ENCODE measurements around the gene TMEM87B. TPM values are rescaled to one million over a fixed set of nuclear protein-coding genes. Genes with fewer than 3 reads are reported as not detected.

Gene TMEM87B
- total RNA-seq, result 33.7 and 38.9 TPM in 2 replicates

DNA sequence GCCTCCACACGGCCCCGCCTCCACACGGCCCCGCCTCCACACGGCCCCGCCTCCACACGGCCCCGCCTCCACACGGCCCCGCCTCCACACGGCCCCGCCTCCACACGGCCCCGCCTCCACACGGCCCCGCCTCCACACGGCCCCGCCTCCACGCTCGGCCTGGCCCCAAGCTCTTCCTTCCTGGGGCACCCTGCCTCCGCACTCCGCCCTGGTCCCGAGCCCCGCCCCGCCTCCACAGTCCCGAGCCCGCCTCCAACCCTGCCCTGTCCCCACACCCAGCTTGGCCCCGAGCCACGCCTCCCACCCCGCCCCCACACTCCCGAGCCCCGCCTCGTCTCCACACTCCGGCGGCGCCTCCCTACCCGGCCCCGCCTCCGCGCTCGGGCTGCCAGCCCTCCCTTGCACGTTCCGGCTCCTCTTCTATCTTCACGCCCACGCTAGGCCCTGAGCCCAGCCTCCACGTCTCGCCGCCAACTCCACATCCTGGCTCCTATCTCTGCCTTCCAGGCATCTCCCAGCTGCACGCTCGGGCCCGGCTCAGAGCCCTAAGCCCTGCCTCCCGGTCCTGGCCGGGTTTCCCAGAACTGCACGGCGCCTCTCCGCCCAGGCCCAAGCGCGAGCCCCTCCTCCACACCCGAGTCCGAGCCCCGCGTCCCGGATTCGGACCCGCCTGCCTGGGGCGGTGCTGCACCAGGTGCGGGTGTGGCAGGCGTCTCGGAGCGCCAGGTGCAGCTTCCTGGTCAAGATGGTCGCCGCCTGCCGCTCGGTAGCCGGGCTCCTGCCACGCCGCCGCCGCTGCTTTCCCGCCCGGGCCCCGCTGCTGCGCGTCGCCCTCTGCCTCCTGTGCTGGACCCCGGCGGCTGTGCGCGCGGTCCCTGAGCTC, at the start of gene TMEM87B:
Gene TMEM87B (plus strand): TSS at position 423 of the 883 bp plus-strand sequence. CDS start 323 bp downstream, at position 746.
- H3K27me3 ChIP-seq (ENCODE audit: insufficient read depth, low read length), result no peaks in the 10 kb centered on the region

GRCh38 chr2:112005406-112006075, 49.5 kb upstream of the TMEM87B start:
- Histone ChIP-seq H3K9me3 (ENCODE audit: low read depth, low read length) (no peaks in the 10 kb centered on the region), H3K4me3 (ENCODE audit: insufficient read depth, low read length) (no peak overlapping the region), H2AFZ (ENCODE audit: low read length) (no peak overlapping the region), H4K20me1 (ENCODE audit: insufficient read depth, low read length) (no peaks in the 10 kb centered on the region), H3K27ac (ENCODE audit: low read depth, low read length) (no peak overlapping the region), H3K4me1 (ENCODE audit: insufficient read depth, low read length) (peaks cover 6% of the 10 kb centered on the region), H3K36me3 (ENCODE audit: insufficient read depth, low read length) (no peaks in the 10 kb centered on the region), H3K4me2 (ENCODE audit: insufficient read depth, low read length) (no peak overlapping the region), H3K79me2 (ENCODE audit: insufficient read depth, low read length) (no peaks in the 10 kb centered on the region), H3K27me3 (ENCODE audit: insufficient read depth, low read length) (peaks cover 16% of the 10 kb centered on the region)
- TF ChIP-seq, protein P1, sequence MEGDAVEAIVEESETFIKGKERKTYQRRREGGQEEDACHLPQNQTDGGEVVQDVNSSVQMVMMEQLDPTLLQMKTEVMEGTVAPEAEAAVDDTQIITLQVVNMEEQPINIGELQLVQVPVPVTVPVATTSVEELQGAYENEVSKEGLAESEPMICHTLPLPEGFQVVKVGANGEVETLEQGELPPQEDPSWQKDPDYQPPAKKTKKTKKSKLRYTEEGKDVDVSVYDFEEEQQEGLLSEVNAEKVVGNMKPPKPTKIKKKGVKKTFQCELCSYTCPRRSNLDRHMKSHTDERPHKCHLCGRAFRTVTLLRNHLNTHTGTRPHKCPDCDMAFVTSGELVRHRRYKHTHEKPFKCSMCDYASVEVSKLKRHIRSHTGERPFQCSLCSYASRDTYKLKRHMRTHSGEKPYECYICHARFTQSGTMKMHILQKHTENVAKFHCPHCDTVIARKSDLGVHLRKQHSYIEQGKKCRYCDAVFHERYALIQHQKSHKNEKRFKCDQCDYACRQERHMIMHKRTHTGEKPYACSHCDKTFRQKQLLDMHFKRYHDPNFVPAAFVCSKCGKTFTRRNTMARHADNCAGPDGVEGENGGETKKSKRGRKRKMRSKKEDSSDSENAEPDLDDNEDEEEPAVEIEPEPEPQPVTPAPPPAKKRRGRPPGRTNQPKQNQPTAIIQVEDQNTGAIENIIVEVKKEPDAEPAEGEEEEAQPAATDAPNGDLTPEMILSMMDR (IDR thresholded peaks at IDR 0.05; ENCODE audit: extremely low read depth, low read depth, low read length), result no peak
- no peak for DNase-seq (ENCODE audit: insufficient read length, low spot score, missing footprints)

More for the DNA sequence above, at the start of gene TMEM87B:
- Histone ChIP-seq H2AFZ (ENCODE audit: low read length) (peak within 1 kb of the TSS; percentile 98), H3K9me3 (ENCODE audit: low read depth, low read length) (no peaks in the 10 kb centered on the region), H3K27ac (ENCODE audit: low read depth, low read length) (peak within 1 kb of the TSS; percentile 84), H3K36me3 (ENCODE audit: insufficient read depth, low read length) (peaks cover 11% of the 10 kb centered on the region), H3K4me1 (ENCODE audit: insufficient read depth, low read length) (peaks cover 19% of the 10 kb centered on the region), H3K79me2 (ENCODE audit: insufficient read depth, low read length) (peaks cover 32% of the 10 kb centered on the region), H4K20me1 (ENCODE audit: insufficient read depth, low read length) (peaks cover 23% of the 10 kb centered on the region), H3K4me2 (ENCODE audit: insufficient read depth, low read length) (peak within 1 kb of the TSS; percentile 98), H3K4me3 (ENCODE audit: insufficient read depth, low read length) (peak within 1 kb of the TSS; percentile 95)
- TF ChIP-seq, protein P1 (IDR thresholded peaks at IDR 0.05; ENCODE audit: extremely low read depth, low read depth, low read length), result no peak
- peak; percentile 98 for DNase-seq (ENCODE audit: insufficient read length, low spot score, missing footprints)

DNA sequence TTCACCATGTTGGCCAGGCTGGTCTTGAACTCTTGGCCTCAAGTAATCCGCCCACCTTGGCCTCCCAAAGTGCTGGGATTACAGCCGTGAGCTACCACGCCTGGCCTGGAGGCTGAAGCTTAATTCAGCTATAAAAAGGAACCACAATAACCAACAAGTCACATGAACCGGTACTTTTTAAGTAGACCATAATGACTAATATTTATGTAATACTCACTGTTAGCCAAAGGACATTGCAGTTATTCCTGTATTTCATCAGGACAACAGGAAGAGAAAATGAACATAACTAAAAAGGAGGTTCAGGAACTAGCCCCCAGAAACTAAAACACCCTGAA, 49.0 kb upstream of the TMEM87B start:
- peaks cover 6% of the 10 kb centered on the region for H3K4me1 ChIP-seq (ENCODE audit: insufficient read depth, low read length)
- H3K36me3 ChIP-seq (ENCODE audit: insufficient read depth, low read length), result no peaks in the 10 kb centered on the region
- H2AFZ ChIP-seq (ENCODE audit: low read length), result no peak overlapping the region
- H3K9me3 ChIP-seq (ENCODE audit: low read depth, low read length), result no peaks in the 10 kb centered on the region
- peaks cover 16% of the 10 kb centered on the region for H3K27me3 ChIP-seq (ENCODE audit: insufficient read depth, low read length)
- TF ChIP-seq, protein P1 (IDR thresholded peaks at IDR 0.05; ENCODE audit: extremely low read depth, low read depth, low read length), result no peak
- peak; percentile 41 for DNase-seq (ENCODE audit: insufficient read length, low spot score, missing footprints)
- no peak overlapping the region for H3K4me3 ChIP-seq (ENCODE audit: insufficient read depth, low read length)
- no peak overlapping the region for H3K4me2 ChIP-seq (ENCODE audit: insufficient read depth, low read length)
- H3K27ac ChIP-seq (ENCODE audit: low read depth, low read length), result no peak overlapping the region
- no peaks in the 10 kb centered on the region for H4K20me1 ChIP-seq (ENCODE audit: insufficient read depth, low read length)
- H3K79me2 ChIP-seq (ENCODE audit: insufficient read depth, low read length), result no peaks in the 10 kb centered on the region

DNA sequence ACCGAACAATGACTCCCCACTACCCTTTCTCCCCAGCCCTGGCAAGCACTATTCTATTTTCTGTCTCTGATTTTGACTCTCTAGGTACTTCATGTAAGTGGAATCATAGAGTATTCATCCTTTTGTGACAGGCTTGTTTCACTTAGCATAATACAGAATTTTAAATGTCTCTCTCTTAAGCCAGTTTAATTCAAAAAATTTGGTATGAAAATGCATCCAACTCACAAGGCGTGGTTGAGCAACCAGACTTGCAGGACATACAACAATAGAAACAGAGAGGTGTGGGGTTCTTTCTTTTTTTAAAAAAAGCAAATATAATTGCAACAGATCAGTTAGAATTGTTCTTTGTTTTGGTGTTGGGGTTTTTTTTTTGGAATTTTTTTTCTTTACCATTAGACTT, 47.6 kb upstream of the TMEM87B start:
- no peak overlapping the region for H3K27ac ChIP-seq (ENCODE audit: low read depth, low read length)
- no peaks in the 10 kb centered on the region for H3K9me3 ChIP-seq (ENCODE audit: low read depth, low read length)
- H4K20me1 ChIP-seq (ENCODE audit: insufficient read depth, low read length), result no peaks in the 10 kb centered on the region
- H3K79me2 ChIP-seq (ENCODE audit: insufficient read depth, low read length), result no peaks in the 10 kb centered on the region
- no peak for DNase-seq (ENCODE audit: insufficient read length, low spot score, missing footprints)
- peaks cover 18% of the 10 kb centered on the region for H3K27me3 ChIP-seq (ENCODE audit: insufficient read depth, low read length)
- H3K4me2 ChIP-seq (ENCODE audit: insufficient read depth, low read length), result no peak overlapping the region
- TF ChIP-seq, protein P1 (IDR thresholded peaks at IDR 0.05; ENCODE audit: extremely low read depth, low read depth, low read length), result no peak
- H3K36me3 ChIP-seq (ENCODE audit: insufficient read depth, low read length), result no peaks in the 10 kb centered on the region
- no peak overlapping the region for H2AFZ ChIP-seq (ENCODE audit: low read length)
- H3K4me1 ChIP-seq (ENCODE audit: insufficient read depth, low read length), result no peaks in the 10 kb centered on the region
- H3K4me3 ChIP-seq (ENCODE audit: insufficient read depth, low read length), result no peak overlapping the region
